ENCODE data around the gene FAM24B.
"Not testable (repeated sequence)": the region's sequence is repeated elsewhere in the genome, so short reads cannot be mapped to it uniquely, and the experiment has no call there.

FAM24B gene, protein sequence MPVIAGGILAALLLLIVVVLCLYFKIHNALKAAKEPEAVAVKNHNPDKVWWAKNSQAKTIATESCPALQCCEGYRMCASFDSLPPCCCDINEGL

DNA sequence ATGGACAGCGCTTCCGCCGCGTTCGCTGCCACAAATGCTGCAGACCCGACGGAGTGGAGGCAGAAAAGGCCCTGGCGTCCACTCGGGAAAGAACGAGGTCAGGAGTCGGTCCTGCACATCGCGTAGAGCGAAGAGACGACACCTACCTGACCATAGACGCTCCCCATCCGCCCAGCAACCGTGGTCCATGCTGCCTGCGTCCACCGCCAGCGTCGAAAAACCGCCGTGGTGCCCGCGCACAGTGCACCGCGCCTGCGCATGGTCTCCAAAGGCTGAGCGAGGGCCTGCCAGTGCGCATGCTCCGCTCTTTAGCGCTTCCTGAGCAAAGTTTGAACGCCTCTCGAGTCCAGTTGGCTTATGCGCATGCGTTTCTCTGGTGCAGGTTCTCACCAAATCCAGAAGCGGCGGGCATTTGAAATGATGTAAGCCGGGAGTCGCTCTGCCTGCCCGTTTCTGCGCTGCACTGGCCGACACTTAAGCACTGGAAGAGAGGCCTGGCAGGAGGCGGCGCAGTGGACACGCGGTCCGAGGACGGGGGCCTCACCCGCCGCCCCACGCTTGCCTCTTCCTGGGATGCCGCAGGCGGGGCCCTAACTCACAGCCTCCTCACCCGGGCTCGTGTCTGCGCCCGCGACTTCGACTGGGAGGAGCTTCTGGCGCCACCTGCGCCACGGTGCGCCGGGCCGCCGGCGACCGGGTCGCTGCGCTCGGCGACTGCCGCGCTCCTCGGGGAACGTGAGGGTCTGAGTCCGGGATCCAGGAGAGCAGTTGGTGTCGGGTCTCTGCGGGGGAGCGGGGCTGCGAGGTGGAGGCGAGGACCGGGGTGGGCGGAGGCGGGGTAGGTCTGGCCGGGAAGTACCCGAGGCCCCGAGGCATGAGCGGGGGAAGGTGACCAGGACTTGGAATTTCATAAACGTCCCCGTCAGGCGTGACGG is at the start of gene FAM24B:
FAM24B (minus strand) TSS at position 243 of the 935 bp plus-strand sequence. CDS start 29,066 bp downstream, outside the sequence.
- Mint-ChIP-seq H3K4me1 (ENCODE audit: low read depth) (peaks cover 77% of the 10 kb centered on the region), H3K27me3 (no peaks in the 10 kb centered on the region), H3K4me3 (peak within 1 kb of the TSS; percentile 94), H3K36me3 (ENCODE audit: low read depth) (peaks cover 46% of the 10 kb centered on the region), H3K9me3 (peaks cover 4% of the 10 kb centered on the region), H3K27ac (peak within 1 kb of the TSS; percentile 89)

DNA sequence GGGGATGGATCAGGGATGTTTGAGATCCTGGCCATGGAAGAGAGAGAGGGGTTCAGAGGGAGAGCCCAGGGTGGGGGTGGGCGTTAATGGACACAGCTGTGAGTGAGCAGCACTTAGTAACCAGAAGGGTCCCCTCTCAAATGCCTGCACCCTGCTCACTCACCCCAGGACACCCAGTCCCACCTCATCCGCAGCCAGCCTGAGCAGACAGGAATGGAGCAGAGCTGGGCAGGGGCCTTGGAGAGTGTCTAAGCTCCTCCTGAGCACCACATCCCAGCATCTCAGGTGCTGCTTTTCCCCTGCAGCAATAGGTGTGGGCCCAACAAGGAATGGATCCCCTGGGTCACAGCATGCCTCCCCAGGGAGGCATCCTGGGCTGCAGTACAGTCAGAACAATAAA is 36.3 kb upstream of the FAM24B start:
- Mint-ChIP-seq H3K27me3 (peaks cover 9% of the 10 kb centered on the region), H3K27ac (no peak overlapping the region), H3K4me1 (ENCODE audit: low read depth) (no peaks in the 10 kb centered on the region), H3K4me3 (no peak overlapping the region), H3K36me3 (ENCODE audit: low read depth) (no peaks in the 10 kb centered on the region), H3K9me3 (peaks cover 8% of the 10 kb centered on the region)

DNA sequence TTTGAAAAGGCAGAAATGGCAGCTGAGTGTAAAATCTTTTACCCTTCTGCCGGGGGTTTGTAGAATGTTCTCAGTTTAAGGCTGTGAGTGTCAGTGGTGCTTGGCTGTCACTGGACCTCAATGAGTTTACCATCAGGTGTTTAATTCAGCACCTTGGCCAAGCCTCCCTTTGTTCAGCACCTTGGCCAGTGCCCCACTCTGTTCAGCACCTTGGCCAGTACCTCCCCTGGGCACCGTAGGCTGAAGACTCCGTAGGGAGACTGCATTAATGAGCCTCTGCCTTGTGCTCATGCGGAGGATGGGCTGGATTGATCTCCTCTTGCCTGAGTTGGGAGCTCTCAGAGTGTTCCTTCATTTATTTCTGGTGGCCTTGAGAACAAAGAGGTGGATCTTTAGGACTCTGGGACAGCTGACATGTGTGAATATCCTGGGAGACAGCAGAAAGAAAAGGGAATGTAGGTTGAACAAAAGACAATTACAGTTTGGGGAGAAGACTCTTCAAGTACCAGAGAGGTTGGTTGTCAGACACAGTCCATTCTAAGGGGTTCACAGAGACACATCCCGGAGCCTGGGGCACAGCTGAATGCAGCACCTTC is 32.6 kb upstream of the FAM24B start:
- Mint-ChIP-seq H3K27ac (no peak overlapping the region), H3K36me3 (ENCODE audit: low read depth) (no peaks in the 10 kb centered on the region), H3K4me1 (ENCODE audit: low read depth) (no peaks in the 10 kb centered on the region), H3K9me3 (peaks cover 8% of the 10 kb centered on the region), H3K4me3 (no peak overlapping the region), H3K27me3 (peaks cover 14% of the 10 kb centered on the region)

DNA sequence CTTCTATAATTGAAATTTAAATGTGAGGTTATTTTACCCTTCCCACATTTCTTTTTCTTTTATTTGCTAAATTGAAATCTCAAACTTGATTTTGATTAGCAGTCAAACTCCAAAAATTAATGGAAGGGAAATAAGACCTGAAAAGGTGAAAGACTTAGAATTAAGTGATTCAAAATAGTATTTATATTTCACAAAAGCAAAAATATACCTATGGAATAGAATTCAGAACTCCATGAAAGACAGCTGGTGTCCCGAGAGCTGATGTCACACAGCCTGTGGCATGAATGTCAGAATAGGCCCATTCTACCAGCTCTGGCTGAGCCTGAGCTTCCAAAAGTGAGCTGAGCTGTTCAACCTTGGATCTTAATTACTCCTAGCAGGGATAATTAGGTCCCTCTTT is 30.9 kb upstream of the FAM24B start, which contains the start of gene FAM24A:
FAM24A (plus strand) TSS at position 301 of the 400 bp plus-strand sequence. CDS start 1,025 bp downstream, outside the sequence.
- Mint-ChIP-seq H3K4me1 (ENCODE audit: low read depth) (no peaks in the 10 kb centered on the region), H3K27me3 (peaks cover 15% of the 10 kb centered on the region), H3K27ac (no peak within 1 kb of the TSS), H3K9me3 (peaks cover 5% of the 10 kb centered on the region), H3K36me3 (ENCODE audit: low read depth) (no peaks in the 10 kb centered on the region), H3K4me3 (no peak within 1 kb of the TSS)

DNA sequence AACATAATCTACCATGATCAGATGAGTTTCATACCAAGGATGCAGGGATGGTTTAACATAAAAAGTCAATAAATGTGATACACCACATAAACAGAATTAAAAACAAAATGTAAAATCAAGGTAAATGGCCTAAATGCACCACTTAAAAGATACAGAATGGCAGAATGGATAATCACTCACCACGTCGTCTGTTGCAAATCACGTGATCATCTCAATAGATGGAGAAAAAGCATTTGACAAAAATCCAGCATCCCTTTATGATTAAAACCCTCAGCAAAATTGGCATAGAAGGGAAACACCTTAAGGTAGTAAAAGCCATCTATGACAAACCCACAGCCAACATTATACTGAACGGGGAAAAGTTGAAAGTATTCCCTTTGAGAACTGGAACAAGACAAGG is 24.5 kb upstream of the FAM24B start:
- Mint-ChIP-seq H3K9me3 (peaks cover 24% of the 10 kb centered on the region), H3K27me3 (peaks cover 51% of the 10 kb centered on the region)
- not testable (repeated sequence) for H3K4me1 Mint-ChIP-seq (ENCODE audit: low read depth); H3K27ac Mint-ChIP-seq; H3K4me3 Mint-ChIP-seq; H3K36me3 Mint-ChIP-seq (ENCODE audit: low read depth)

DNA sequence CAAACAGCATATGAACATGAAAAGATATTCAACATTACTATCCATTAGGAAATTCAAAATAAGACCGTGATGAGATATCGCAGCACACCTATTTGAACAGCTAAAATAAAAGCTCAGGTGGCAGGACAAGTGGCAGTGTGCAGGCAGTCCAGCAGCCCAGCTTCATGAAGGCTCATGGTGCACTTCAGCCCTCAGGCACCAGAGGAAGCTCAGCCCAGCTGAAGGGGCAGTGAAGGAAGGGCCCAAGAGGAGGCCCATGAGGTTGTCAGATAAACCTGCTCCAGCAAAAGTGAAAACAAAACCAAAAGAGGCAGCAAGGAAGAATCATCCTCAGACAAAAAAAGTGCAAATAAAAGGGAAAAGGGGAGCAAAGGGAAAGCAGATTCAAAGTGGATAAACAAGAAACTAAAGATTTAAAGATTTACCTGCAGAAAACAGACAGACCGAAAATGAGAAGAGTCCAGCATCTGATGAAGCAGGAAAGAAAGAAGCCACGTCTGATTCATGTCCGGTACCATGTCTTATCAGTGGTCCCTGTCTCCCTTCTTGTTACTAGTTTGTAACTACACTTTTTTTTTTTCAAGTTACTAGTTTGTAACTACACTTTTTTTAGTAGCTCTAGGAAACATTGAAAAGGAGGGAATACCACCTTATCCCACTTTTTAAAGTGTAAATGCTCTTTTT is 15.0 kb upstream of the FAM24B start:
- H3K9me3 Mint-ChIP-seq = no peaks in the 10 kb centered on the region
- peaks cover 8% of the 10 kb centered on the region for H3K36me3 Mint-ChIP-seq (ENCODE audit: low read depth)
- H3K4me3 Mint-ChIP-seq = no peak overlapping the region
- no peak overlapping the region for H3K27ac Mint-ChIP-seq
- H3K27me3 Mint-ChIP-seq = no peaks in the 10 kb centered on the region
- peaks cover 3% of the 10 kb centered on the region for H3K4me1 Mint-ChIP-seq (ENCODE audit: low read depth)

DNA sequence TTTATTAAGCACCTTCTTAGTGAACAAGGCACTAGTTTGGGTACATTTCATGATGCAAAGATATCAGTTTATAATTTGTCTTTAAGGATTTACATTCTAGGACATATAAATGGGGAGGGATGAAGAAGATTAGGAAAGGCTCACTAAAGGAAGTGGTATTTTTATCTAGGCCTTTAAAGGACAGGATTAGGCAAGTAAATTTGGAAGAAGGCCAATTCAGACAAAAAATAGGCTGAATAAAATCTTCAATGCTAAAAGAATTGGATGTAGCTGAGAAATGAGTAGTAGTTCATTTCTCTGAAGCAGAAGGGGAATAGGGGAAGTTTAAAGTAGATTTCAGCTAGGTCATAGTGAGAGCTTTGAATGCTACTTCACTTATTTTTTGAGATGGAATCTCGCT is 4.8 kb upstream of the FAM24B start:
- peaks cover 34% of the 10 kb centered on the region for H3K4me1 Mint-ChIP-seq (ENCODE audit: low read depth)
- H3K27ac Mint-ChIP-seq = no peak overlapping the region
- no peaks in the 10 kb centered on the region for H3K27me3 Mint-ChIP-seq
- no peaks in the 10 kb centered on the region for H3K9me3 Mint-ChIP-seq
- H3K36me3 Mint-ChIP-seq (ENCODE audit: low read depth) = peaks cover 22% of the 10 kb centered on the region
- no peak overlapping the region for H3K4me3 Mint-ChIP-seq

DNA sequence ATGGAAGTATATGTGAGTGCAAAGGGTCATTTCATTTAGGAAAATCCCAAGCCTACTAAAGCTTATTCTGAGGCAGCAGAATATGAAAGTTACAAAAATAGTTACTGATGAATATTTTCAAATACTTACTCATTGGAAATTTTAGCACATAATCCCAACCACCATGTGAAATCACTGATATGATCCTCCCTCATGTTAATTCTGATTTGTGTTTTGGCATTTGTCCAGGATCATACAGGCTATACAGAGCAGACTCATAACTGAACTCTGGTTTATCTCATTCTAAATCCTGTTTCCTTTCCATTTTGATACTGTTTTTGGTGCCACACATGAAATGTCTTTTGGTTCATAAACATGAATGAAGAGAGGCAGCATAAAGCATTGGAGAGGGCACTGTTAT is 3.4 kb upstream of the FAM24B start:
- peaks cover 47% of the 10 kb centered on the region for H3K4me1 Mint-ChIP-seq (ENCODE audit: low read depth)
- H3K9me3 Mint-ChIP-seq = no peaks in the 10 kb centered on the region
- peak overlapping the region; percentile 8 for H3K27ac Mint-ChIP-seq
- peak overlapping the region; percentile 30 for H3K4me3 Mint-ChIP-seq
- no peaks in the 10 kb centered on the region for H3K27me3 Mint-ChIP-seq
- H3K36me3 Mint-ChIP-seq (ENCODE audit: low read depth) = peaks cover 29% of the 10 kb centered on the region

DNA sequence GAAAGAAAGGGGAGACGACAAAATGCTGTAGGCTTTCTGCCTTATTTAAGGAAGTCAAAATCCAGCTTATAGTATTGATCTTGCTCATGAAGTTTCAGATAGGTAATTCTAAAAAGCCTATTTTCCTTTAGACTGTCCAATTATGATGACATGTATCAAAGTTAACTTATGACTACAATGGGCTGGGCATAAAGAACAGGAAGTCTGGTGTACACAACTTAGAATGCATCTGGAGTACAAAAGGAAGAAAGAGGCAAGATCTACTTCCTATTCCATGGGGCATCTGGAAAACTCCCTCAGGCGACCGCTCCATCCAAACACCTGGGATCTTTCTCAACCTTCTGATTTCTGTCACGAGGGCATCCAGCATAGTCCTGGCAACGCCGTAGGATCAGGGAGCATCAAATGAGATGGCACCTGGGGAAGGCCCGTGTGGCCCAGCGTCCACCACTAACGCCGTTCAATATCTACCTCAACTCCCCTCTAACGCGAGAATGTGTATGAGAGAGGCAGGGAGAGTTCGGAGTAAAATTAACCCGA is 512 bp downstream of the FAM24B start:
- H3K27me3 Mint-ChIP-seq = no peaks in the 10 kb centered on the region
- H3K4me1 Mint-ChIP-seq (ENCODE audit: low read depth) = peaks cover 80% of the 10 kb centered on the region
- peak overlapping the region; percentile 88 for H3K27ac Mint-ChIP-seq
- H3K4me3 Mint-ChIP-seq = peak overlapping the region; percentile 94
- H3K9me3 Mint-ChIP-seq = peaks cover 4% of the 10 kb centered on the region
- peaks cover 49% of the 10 kb centered on the region for H3K36me3 Mint-ChIP-seq (ENCODE audit: low read depth)

DNA sequence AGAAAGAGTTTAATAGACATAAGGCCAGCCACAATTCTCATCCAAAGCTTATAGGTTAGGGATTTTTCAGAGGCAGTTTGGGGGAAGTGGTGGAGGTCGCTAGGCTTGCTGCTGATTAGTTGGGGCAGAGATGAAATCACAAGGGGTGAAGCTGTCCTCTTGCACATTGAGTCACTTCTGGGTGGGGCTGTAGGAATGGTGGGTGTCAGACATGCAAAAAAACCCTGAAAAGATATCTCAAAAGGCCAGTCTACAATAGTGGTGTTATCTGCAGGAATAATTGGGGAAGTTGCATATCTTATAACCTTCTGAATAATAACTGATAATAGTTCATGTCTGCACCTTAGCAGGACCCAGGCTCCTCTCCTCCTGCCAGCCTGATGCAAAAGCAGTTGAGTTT is 2.1 kb downstream of the FAM24B start:
- H3K4me1 Mint-ChIP-seq (ENCODE audit: low read depth) = peaks cover 74% of the 10 kb centered on the region
- H3K36me3 Mint-ChIP-seq (ENCODE audit: low read depth) = peaks cover 60% of the 10 kb centered on the region
- H3K4me3 Mint-ChIP-seq = peak overlapping the region; percentile 94

DNA sequence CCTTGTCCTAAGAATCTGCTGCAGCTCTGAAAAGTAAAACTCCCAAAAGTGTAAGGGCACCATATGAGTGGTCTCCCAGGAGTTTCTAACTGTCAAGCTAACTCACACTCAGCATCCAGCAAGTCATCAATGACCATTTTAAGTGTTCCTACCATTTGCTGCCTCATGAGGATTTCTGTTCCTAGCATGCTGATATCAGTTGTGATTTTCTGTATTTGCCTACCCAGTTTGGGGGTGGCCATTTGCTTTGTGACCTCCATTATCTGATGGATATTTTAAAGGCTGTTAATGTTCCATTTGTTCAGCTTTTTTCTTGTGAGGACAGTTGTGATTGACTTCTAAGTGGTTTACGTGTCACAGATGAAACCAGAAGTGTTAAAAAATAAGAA is 2.9 kb downstream of the FAM24B start:
- peaks cover 65% of the 10 kb centered on the region for H3K36me3 Mint-ChIP-seq (ENCODE audit: low read depth)
- peaks cover 9% of the 10 kb centered on the region for H3K9me3 Mint-ChIP-seq
- H3K4me3 Mint-ChIP-seq = no peak overlapping the region
- H3K4me1 Mint-ChIP-seq (ENCODE audit: low read depth) = peaks cover 70% of the 10 kb centered on the region
- H3K27ac Mint-ChIP-seq = no peak overlapping the region
- no peaks in the 10 kb centered on the region for H3K27me3 Mint-ChIP-seq

More for the DNA sequence above, 2.1 kb downstream of the FAM24B start:
- Mint-ChIP-seq H3K27ac (no peak overlapping the region), H3K27me3 (no peaks in the 10 kb centered on the region), H3K9me3 (peaks cover 9% of the 10 kb centered on the region)

DNA sequence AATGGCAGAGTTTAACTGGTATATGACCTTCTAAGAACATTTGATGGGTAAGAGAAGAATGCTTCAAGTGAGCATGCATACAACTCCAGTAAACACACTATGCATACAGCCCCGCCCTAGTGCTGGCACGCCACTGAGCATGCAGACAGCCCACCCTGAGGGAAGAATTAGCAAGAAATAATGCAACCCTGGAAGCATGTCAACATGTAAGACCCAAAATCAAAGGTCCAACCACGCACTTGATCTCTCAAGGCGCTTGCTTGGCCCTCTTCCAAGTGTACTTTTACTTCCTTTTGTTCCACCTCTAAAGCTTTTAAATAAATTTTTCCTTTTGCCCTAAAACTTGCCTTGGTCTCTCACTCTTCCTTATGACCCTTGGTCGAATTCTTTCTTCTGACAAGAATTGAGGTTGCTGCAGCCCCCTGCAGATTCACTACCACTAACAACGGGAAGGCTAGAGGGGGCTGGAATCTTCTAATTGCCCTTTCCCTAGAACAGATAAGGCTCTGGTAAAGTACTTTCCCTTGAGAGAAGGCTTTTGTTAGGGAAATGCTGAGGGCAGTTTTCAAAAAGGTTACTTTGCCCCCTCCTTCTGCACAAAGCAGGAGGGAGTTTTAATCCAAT is 3.4 kb downstream of the FAM24B start:
- H3K4me3 Mint-ChIP-seq = no peak overlapping the region
- peaks cover 66% of the 10 kb centered on the region for H3K4me1 Mint-ChIP-seq (ENCODE audit: low read depth)
- H3K27ac Mint-ChIP-seq = no peak overlapping the region
- H3K27me3 Mint-ChIP-seq = no peaks in the 10 kb centered on the region
- peaks cover 9% of the 10 kb centered on the region for H3K9me3 Mint-ChIP-seq
- peaks cover 65% of the 10 kb centered on the region for H3K36me3 Mint-ChIP-seq (ENCODE audit: low read depth)

DNA sequence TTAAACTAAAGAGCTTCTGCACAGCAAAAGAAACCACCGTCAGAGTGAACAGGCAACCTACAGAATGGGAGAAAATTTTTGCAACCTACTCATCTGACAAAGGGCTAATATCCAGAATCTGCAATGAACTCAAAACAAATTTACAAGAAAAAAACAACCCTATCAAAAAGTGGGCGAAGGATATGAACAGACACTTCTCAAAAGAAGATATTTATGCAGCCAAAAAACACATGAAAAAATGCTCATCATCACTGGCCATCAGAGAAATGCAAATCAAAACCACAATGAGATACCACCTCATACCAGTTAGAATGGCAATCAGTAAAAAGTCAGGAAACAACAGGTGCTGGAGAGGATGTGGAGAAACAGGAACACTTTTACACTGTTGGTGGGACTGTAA is 7.4 kb downstream of the FAM24B start:
- H3K4me3 Mint-ChIP-seq, H3K27me3 Mint-ChIP-seq, H3K27ac Mint-ChIP-seq: not testable (repeated sequence)
- Mint-ChIP-seq H3K36me3 (ENCODE audit: low read depth) (peaks cover 68% of the 10 kb centered on the region), H3K9me3 (peaks cover 13% of the 10 kb centered on the region), H3K4me1 (ENCODE audit: low read depth) (peaks cover 56% of the 10 kb centered on the region)

DNA sequence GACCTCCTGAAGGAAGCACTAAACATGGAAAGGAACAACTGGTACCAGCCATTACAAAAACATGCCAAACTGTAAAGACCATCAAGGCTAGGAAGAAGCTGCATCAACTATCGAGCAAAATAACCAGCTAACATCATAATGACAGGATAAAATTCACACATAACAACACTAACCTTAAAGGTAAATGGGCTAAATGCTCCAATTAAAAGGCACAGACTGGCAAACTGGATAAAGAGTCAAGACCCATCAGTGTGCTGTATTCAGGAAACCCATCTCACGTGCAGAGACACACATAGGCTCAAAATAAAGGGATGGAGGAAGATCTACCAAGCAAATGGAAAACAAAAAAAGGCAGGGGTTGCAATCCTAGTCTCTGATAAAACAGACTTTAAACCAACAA is 10.6 kb downstream of the FAM24B start:
- H3K27ac Mint-ChIP-seq, H3K4me3 Mint-ChIP-seq, H3K27me3 Mint-ChIP-seq, H3K9me3 Mint-ChIP-seq: not testable (repeated sequence)
- Mint-ChIP-seq H3K4me1 (ENCODE audit: low read depth) (peaks cover 38% of the 10 kb centered on the region), H3K36me3 (ENCODE audit: low read depth) (peaks cover 48% of the 10 kb centered on the region)
